HL-60 (cell line): ENCODE results near the gene SERPINB13.

ENCODE experiments used
- REST ChIP-seq: IDR thresholded peaks from 2 replicates; pipeline ENCODE4 v1.6.1; 2012; ENCODE audit warnings: low read depth; ENCODE audit not compliant: insufficient replicate concordance
- TF ChIP-seq, protein P1 (sequence below): IDR thresholded peaks from one replicate; pipeline ENCODE4 v1.5.1; 2011; ENCODE audit warnings: low read length, control low read depth, inconsistent platforms; ENCODE audit not compliant: insufficient read depth

DNA sequence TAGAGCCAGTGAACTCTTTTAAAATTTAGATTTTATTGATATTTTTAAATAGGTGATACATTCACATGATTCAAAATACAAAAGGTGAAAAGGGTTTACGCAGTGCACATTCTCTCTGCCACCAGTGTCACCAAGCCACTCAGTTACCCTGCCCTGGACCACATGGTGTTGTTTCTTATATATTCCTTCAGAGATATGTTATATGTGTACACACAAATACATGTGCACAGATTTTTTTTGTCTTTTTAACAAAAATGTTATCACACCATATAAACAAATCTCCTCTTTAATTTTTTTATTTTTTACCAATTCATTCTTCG lies 30.7 kb downstream of the SERPINB13 start:
- TF ChIP-seq, protein P1, sequence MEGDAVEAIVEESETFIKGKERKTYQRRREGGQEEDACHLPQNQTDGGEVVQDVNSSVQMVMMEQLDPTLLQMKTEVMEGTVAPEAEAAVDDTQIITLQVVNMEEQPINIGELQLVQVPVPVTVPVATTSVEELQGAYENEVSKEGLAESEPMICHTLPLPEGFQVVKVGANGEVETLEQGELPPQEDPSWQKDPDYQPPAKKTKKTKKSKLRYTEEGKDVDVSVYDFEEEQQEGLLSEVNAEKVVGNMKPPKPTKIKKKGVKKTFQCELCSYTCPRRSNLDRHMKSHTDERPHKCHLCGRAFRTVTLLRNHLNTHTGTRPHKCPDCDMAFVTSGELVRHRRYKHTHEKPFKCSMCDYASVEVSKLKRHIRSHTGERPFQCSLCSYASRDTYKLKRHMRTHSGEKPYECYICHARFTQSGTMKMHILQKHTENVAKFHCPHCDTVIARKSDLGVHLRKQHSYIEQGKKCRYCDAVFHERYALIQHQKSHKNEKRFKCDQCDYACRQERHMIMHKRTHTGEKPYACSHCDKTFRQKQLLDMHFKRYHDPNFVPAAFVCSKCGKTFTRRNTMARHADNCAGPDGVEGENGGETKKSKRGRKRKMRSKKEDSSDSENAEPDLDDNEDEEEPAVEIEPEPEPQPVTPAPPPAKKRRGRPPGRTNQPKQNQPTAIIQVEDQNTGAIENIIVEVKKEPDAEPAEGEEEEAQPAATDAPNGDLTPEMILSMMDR: no peak
- TF ChIP-seq REST: no peak
